ENCODE data around the gene NOPCHAP1. TPM values are rescaled to one million over a fixed set of nuclear protein-coding genes. Genes with fewer than 3 reads are reported as not detected.

The NOPCHAP1 gene
- polyA plus RNA-seq (2013, experiment 1 of 2): 20.3 TPM
- 21.5 TPM for polyA plus RNA-seq (2013, experiment 2 of 2)

GRCh38 chr12:104986022-104986941 lies at the start of gene NOPCHAP1:
Gene NOPCHAP1 (plus strand): TSS chr12:104986316. CDS start chr12:104986353, 37 bp downstream.
- DNase-seq: peak; percentile 91
- H3K4me3 ChIP-seq (ENCODE audit: insufficient read depth in 1 of 2, low read depth in 1 of 2, low read length in 2 of 2): peak within 1 kb of the TSS; percentile 89 to 99

GRCh38 chr12:104938371-104938770 lies 47.7 kb upstream of the NOPCHAP1 start:
- WGBS: 49% methylated on average over 3 of the region's 3 CpGs
- no peak overlapping the region for H3K14ac ChIP-seq (ENCODE audit: low read length in 2 of 2)
- no peak overlapping the region for H3K9ac ChIP-seq (ENCODE audit: low read length)
- H4K91ac ChIP-seq (ENCODE audit: low read length): no peak overlapping the region
- H3K4me2 ChIP-seq (ENCODE audit: low read length, poor library complexity, severe bottlenecking): no peak overlapping the region
- H3K4me1 ChIP-seq (ENCODE audit: control insufficient read depth, insufficient read depth, low read depth, low read length): peaks cover 1% of the 10 kb centered on the region
- no peaks in the 10 kb centered on the region for H3K9me3 ChIP-seq (ENCODE audit: control insufficient read depth, low read length)
- H3K4ac ChIP-seq (ENCODE audit: low read depth in 1 of 2, low read length in 2 of 2): no peak overlapping the region
- H2BK15ac ChIP-seq (ENCODE audit: low read depth, poor library complexity, severe bottlenecking): no peak overlapping the region
- H4K8ac ChIP-seq (ENCODE audit: low read length): no peak overlapping the region
- peaks cover 2% of the 10 kb centered on the region for H3K79me1 ChIP-seq (replicated peaks; ENCODE audit: low read length, poor library complexity, severe bottlenecking)
- DNase-seq: peak; percentile 60
- H3K23ac ChIP-seq (ENCODE audit: low read length in 2 of 2): no peak overlapping the region
- H2BK5ac ChIP-seq (ENCODE audit: low read depth, low read length, poor library complexity, severe bottlenecking): no peak overlapping the region
- no peak overlapping the region for H2AFZ ChIP-seq (ENCODE audit: low read depth, low read length)
- no peaks in the 10 kb centered on the region for H3K36me3 ChIP-seq (ENCODE audit: control insufficient read depth in 1 of 2, insufficient read depth in 2 of 2, low read depth in 1 of 2, low read length in 2 of 2)
- H2AK5ac ChIP-seq (ENCODE audit: low read length, severe bottlenecking): no peak overlapping the region
- no peaks in the 10 kb centered on the region for H3K27me3 ChIP-seq (ENCODE audit: control insufficient read depth in 1 of 2, insufficient read depth in 1 of 2, low read length in 2 of 2)
- no peak overlapping the region for H3K4me3 ChIP-seq (ENCODE audit: insufficient read depth in 1 of 2, low read depth in 1 of 2, low read length in 2 of 2)
- no peak overlapping the region for H2BK120ac ChIP-seq (ENCODE audit: low read depth, low read length)
- no peak overlapping the region for H3K18ac ChIP-seq (ENCODE audit: low read depth in 1 of 2, low read length in 2 of 2)
- no peak overlapping the region for H2BK12ac ChIP-seq (ENCODE audit: low read length in 2 of 2)
- no peak overlapping the region for H3K27ac ChIP-seq (ENCODE audit: low read length, poor library complexity, severe bottlenecking)

More at GRCh38 chr12:104986022-104986941, at the start of gene NOPCHAP1:
- Histone ChIP-seq H3K4ac (ENCODE audit: low read depth in 1 of 2, low read length in 2 of 2) (peak within 1 kb of the TSS; percentile 86 to 96), H3K9ac (ENCODE audit: low read length) (peak within 1 kb of the TSS; percentile 86), H3K4me2 (ENCODE audit: low read length, poor library complexity, severe bottlenecking) (peak within 1 kb of the TSS; percentile 81), H2BK5ac (ENCODE audit: low read depth, low read length, poor library complexity, severe bottlenecking) (peak within 1 kb of the TSS; percentile 71), H3K9me3 (ENCODE audit: control insufficient read depth, low read length) (no peaks in the 10 kb centered on the region), H4K91ac (ENCODE audit: low read length) (no peak within 1 kb of the TSS), H3K18ac (ENCODE audit: low read depth in 1 of 2, low read length in 2 of 2) (peak within 1 kb of the TSS; percentile 96 to 97), H3K79me1 (replicated peaks; ENCODE audit: low read length, poor library complexity, severe bottlenecking) (peaks cover 24% of the 10 kb centered on the region), H3K4me1 (ENCODE audit: control insufficient read depth, insufficient read depth, low read depth, low read length) (no peaks in the 10 kb centered on the region), H3K36me3 (ENCODE audit: control insufficient read depth in 1 of 2, insufficient read depth in 2 of 2, low read depth in 1 of 2, low read length in 2 of 2) (peaks cover 0 to 31% of the 10 kb centered on the region in 2 experiments), H2BK120ac (ENCODE audit: low read depth, low read length) (peak within 1 kb of the TSS; percentile 73), H2AFZ (ENCODE audit: low read depth, low read length) (peak within 1 kb of the TSS; percentile 97), H2BK12ac (ENCODE audit: low read length in 2 of 2) (peak within 1 kb of the TSS; percentile 49 to 74), H2AK5ac (ENCODE audit: low read length, severe bottlenecking) (no peak within 1 kb of the TSS), H4K8ac (ENCODE audit: low read length) (no peak within 1 kb of the TSS), H3K14ac (ENCODE audit: low read length in 2 of 2) (peak within 1 kb of the TSS in 1 of 2 experiments; percentile 87), H3K23ac (ENCODE audit: low read length in 2 of 2) (peak within 1 kb of the TSS in 1 of 2 experiments; percentile 77), H2BK15ac (ENCODE audit: low read depth, poor library complexity, severe bottlenecking) (no peak within 1 kb of the TSS), H3K27ac (ENCODE audit: low read length, poor library complexity, severe bottlenecking) (peak within 1 kb of the TSS; percentile 50), H3K27me3 (ENCODE audit: control insufficient read depth in 1 of 2, insufficient read depth in 1 of 2, low read length in 2 of 2) (no peaks in the 10 kb centered on the region)
- WGBS: 1% methylated on average over 55 of the region's 59 CpGs

GRCh38 chr12:104939089-104939488 lies 47.0 kb upstream of the NOPCHAP1 start:
- H4K91ac ChIP-seq (ENCODE audit: low read length): no peak overlapping the region
- no peak overlapping the region for H3K27ac ChIP-seq (ENCODE audit: low read length, poor library complexity, severe bottlenecking)
- no peaks in the 10 kb centered on the region for H3K27me3 ChIP-seq (ENCODE audit: control insufficient read depth in 1 of 2, insufficient read depth in 1 of 2, low read length in 2 of 2)
- H3K9ac ChIP-seq (ENCODE audit: low read length): no peak overlapping the region
- H2AK5ac ChIP-seq (ENCODE audit: low read length, severe bottlenecking): no peak overlapping the region
- peaks cover 2% of the 10 kb centered on the region for H3K79me1 ChIP-seq (replicated peaks; ENCODE audit: low read length, poor library complexity, severe bottlenecking)
- H2BK120ac ChIP-seq (ENCODE audit: low read depth, low read length): no peak overlapping the region
- 92% methylated on average over 1 of the region's 2 CpGs for WGBS
- no peak overlapping the region for H3K23ac ChIP-seq (ENCODE audit: low read length in 2 of 2)
- H3K4me1 ChIP-seq (ENCODE audit: control insufficient read depth, insufficient read depth, low read depth, low read length): peaks cover 1% of the 10 kb centered on the region
- H4K8ac ChIP-seq (ENCODE audit: low read length): no peak overlapping the region
- H3K4ac ChIP-seq (ENCODE audit: low read depth in 1 of 2, low read length in 2 of 2): no peak overlapping the region
- no peak overlapping the region for H3K4me3 ChIP-seq (ENCODE audit: insufficient read depth in 1 of 2, low read depth in 1 of 2, low read length in 2 of 2)
- H2BK5ac ChIP-seq (ENCODE audit: low read depth, low read length, poor library complexity, severe bottlenecking): no peak overlapping the region
- H2BK12ac ChIP-seq (ENCODE audit: low read length in 2 of 2): no peak overlapping the region
- peaks cover under 1% of the 10 kb centered on the region for H3K9me3 ChIP-seq (ENCODE audit: control insufficient read depth, low read length)
- no peak overlapping the region for H3K18ac ChIP-seq (ENCODE audit: low read depth in 1 of 2, low read length in 2 of 2)
- no peak overlapping the region for H3K4me2 ChIP-seq (ENCODE audit: low read length, poor library complexity, severe bottlenecking)
- no peak overlapping the region for H3K14ac ChIP-seq (ENCODE audit: low read length in 2 of 2)
- H2BK15ac ChIP-seq (ENCODE audit: low read depth, poor library complexity, severe bottlenecking): no peak overlapping the region
- H2AFZ ChIP-seq (ENCODE audit: low read depth, low read length): no peak overlapping the region
- H3K36me3 ChIP-seq (ENCODE audit: control insufficient read depth in 1 of 2, insufficient read depth in 2 of 2, low read depth in 1 of 2, low read length in 2 of 2): no peaks in the 10 kb centered on the region
- DNase-seq: no peak

GRCh38 chr12:104941454-104941853 lies 44.7 kb upstream of the NOPCHAP1 start:
- Histone ChIP-seq H4K8ac (ENCODE audit: low read length) (no peak overlapping the region), H2BK15ac (ENCODE audit: low read depth, poor library complexity, severe bottlenecking) (no peak overlapping the region)

More at GRCh38 chr12:104941454-104941853, 44.7 kb upstream of the NOPCHAP1 start:
- Histone ChIP-seq H2BK120ac (ENCODE audit: low read depth, low read length) (no peak overlapping the region), H3K9ac (ENCODE audit: low read length) (no peak overlapping the region), H3K9me3 (ENCODE audit: control insufficient read depth, low read length) (peaks cover 3% of the 10 kb centered on the region), H3K4ac (ENCODE audit: low read depth in 1 of 2, low read length in 2 of 2) (no peak overlapping the region), H2AFZ (ENCODE audit: low read depth, low read length) (no peak overlapping the region), H3K4me1 (ENCODE audit: control insufficient read depth, insufficient read depth, low read depth, low read length) (peaks cover 1% of the 10 kb centered on the region), H3K27me3 (ENCODE audit: control insufficient read depth in 1 of 2, insufficient read depth in 1 of 2, low read length in 2 of 2) (no peaks in the 10 kb centered on the region), H2BK12ac (ENCODE audit: low read length in 2 of 2) (no peak overlapping the region), H3K4me2 (ENCODE audit: low read length, poor library complexity, severe bottlenecking) (no peak overlapping the region), H3K36me3 (ENCODE audit: control insufficient read depth in 1 of 2, insufficient read depth in 2 of 2, low read depth in 1 of 2, low read length in 2 of 2) (no peaks in the 10 kb centered on the region), H3K4me3 (ENCODE audit: insufficient read depth in 1 of 2, low read depth in 1 of 2, low read length in 2 of 2) (no peak overlapping the region), H2BK5ac (ENCODE audit: low read depth, low read length, poor library complexity, severe bottlenecking) (no peak overlapping the region), H3K18ac (ENCODE audit: low read depth in 1 of 2, low read length in 2 of 2) (no peak overlapping the region), H3K79me1 (replicated peaks; ENCODE audit: low read length, poor library complexity, severe bottlenecking) (peaks cover 2% of the 10 kb centered on the region), H2AK5ac (ENCODE audit: low read length, severe bottlenecking) (no peak overlapping the region), H3K23ac (ENCODE audit: low read length in 2 of 2) (no peak overlapping the region), H4K91ac (ENCODE audit: low read length) (no peak overlapping the region), H3K14ac (ENCODE audit: low read length in 2 of 2) (no peak overlapping the region), H3K27ac (ENCODE audit: low read length, poor library complexity, severe bottlenecking) (no peak overlapping the region)
- whole genome bisulfite sequencing: 100% methylated on average over 1 of the region's 3 CpGs
- DNase-seq: no peak

Measured in mesenchymal stem cell (in vitro differentiated cells and primary cell).